WTC11 (cell line): ENCODE measurements around the gene PRPH. TPM values are rescaled to one million over a fixed set of nuclear protein-coding genes. Genes with fewer than 3 reads are reported as not detected.

Experiments
- ATF3 ChIP-seq: sonication (generic); formaldehyde crosslinking; conservative IDR thresholded peaks from 2 replicates; pipeline ENCODE4 v1.8.1; 2022; ENCODE audit warnings: mild to moderate bottlenecking, missing genetic modification reagents
- CBFB ChIP-seq: sonication (generic); formaldehyde crosslinking; IDR thresholded peaks from 2 replicates; pipeline ENCODE4 v1.8.1; 2022; ENCODE audit warnings: mild to moderate bottlenecking, low read depth, missing genetic modification reagents
- ETV6 ChIP-seq: sonication (generic); formaldehyde crosslinking; IDR thresholded peaks from 2 replicates; pipeline ENCODE4 v1.8.1; 2022; ENCODE audit warnings: mild to moderate bottlenecking, missing genetic modification reagents
- FOXK1 ChIP-seq: sonication (generic); formaldehyde crosslinking; IDR thresholded peaks from 2 replicates; pipeline ENCODE4 v1.8.0; 2022; ENCODE audit warnings: mild to moderate bottlenecking, moderate library complexity, missing genetic modification reagents
- FOXP1 ChIP-seq: sonication (generic); formaldehyde crosslinking; IDR thresholded peaks from 2 replicates; pipeline ENCODE4 v1.8.0; 2022; ENCODE audit warnings: missing genetic modification reagents, mild to moderate bottlenecking, moderate library complexity, borderline replicate concordance
- MYBL2 ChIP-seq: sonication (generic); formaldehyde crosslinking; IDR thresholded peaks from 2 replicates; pipeline ENCODE4 v1.8.1; 2023; ENCODE audit warnings: mild to moderate bottlenecking, moderate library complexity, missing genetic modification reagents
- OVOL2 ChIP-seq: fragments of 250-450 bp; sonication (Bioruptor Pico); IDR thresholded peaks from 2 replicates; pipeline ENCODE4 v1.9.0; 2021; ENCODE audit warnings: mild to moderate bottlenecking, borderline replicate concordance
- PRDM15 ChIP-seq: sonication (generic); formaldehyde crosslinking; IDR thresholded peaks from 2 replicates; pipeline ENCODE4 v1.8.0; 2022; ENCODE audit warnings: missing genetic modification reagents
- TCF7 ChIP-seq: sonication (generic); formaldehyde crosslinking; IDR thresholded peaks from 2 replicates; pipeline ENCODE4 v1.8.0; 2022; ENCODE audit warnings: mild to moderate bottlenecking, low read depth, missing genetic modification reagents, moderate library complexity
- TEAD4 ChIP-seq: sonication (generic); formaldehyde crosslinking; IDR thresholded peaks from 2 replicates; pipeline ENCODE4 v1.8.0; 2022; ENCODE audit warnings: mild to moderate bottlenecking, missing genetic modification reagents
- ZNF263 ChIP-seq: sonication (generic); formaldehyde crosslinking; IDR thresholded peaks from 2 replicates; pipeline ENCODE4 v1.8.1; 2022; ENCODE audit warnings: low read depth, mild to moderate bottlenecking, moderate library complexity, missing genetic modification reagents
- ZNF396 ChIP-seq: fragments of 250-450 bp; sonication (Bioruptor Pico); IDR thresholded peaks from 2 replicates; pipeline ENCODE4 v1.8.0; 2021; ENCODE audit warnings: mild to moderate bottlenecking, moderate library complexity, borderline replicate concordance
- ZSCAN18 ChIP-seq: fragments of 250-450 bp; sonication (Bioruptor Pico); IDR thresholded peaks from 2 replicates; pipeline ENCODE4 v2.1.2; 2022; ENCODE audit warnings: mild to moderate bottlenecking, moderate library complexity
- total RNA-seq: library from RNA; stranded (reverse); gene quantifications from 3 replicates; pipeline ENCODE4 v1.2.3, GENCODE V29; 2021
- TF ChIP-seq, protein P1 (sequence below): sonication (generic); formaldehyde crosslinking; IDR thresholded peaks from 2 replicates; pipeline ENCODE4 v1.8.1; 2023; ENCODE audit warnings: mild to moderate bottlenecking, missing genetic modification reagents, borderline replicate concordance
- TF ChIP-seq, protein P2 (sequence below): sonication (generic); formaldehyde crosslinking; IDR thresholded peaks from 2 replicates; pipeline ENCODE4 v1.8.1; 2022; ENCODE audit warnings: mild to moderate bottlenecking, missing genetic modification reagents, moderate library complexity, borderline replicate concordance

The PRPH gene
- total RNA-seq, 1 experiment from 2014 or later = 2.4 TPM

GRCh38 chr12:49342066-49342913 is 47.3 kb downstream of the PRPH start (continued):
- no peak for TF ChIP-seq ZSCAN18 (CRISPR knock-in tag)
- no peak for TF ChIP-seq ZNF263
- TF ChIP-seq, protein P1, sequence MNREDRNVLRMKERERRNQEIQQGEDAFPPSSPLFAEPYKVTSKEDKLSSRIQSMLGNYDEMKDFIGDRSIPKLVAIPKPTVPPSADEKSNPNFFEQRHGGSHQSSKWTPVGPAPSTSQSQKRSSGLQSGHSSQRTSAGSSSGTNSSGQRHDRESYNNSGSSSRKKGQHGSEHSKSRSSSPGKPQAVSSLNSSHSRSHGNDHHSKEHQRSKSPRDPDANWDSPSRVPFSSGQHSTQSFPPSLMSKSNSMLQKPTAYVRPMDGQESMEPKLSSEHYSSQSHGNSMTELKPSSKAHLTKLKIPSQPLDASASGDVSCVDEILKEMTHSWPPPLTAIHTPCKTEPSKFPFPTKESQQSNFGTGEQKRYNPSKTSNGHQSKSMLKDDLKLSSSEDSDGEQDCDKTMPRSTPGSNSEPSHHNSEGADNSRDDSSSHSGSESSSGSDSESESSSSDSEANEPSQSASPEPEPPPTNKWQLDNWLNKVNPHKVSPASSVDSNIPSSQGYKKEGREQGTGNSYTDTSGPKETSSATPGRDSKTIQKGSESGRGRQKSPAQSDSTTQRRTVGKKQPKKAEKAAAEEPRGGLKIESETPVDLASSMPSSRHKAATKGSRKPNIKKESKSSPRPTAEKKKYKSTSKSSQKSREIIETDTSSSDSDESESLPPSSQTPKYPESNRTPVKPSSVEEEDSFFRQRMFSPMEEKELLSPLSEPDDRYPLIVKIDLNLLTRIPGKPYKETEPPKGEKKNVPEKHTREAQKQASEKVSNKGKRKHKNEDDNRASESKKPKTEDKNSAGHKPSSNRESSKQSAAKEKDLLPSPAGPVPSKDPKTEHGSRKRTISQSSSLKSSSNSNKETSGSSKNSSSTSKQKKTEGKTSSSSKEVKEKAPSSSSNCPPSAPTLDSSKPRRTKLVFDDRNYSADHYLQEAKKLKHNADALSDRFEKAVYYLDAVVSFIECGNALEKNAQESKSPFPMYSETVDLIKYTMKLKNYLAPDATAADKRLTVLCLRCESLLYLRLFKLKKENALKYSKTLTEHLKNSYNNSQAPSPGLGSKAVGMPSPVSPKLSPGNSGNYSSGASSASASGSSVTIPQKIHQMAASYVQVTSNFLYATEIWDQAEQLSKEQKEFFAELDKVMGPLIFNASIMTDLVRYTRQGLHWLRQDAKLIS (CRISPR knock-in tag) = no peak
- TF ChIP-seq TEAD4 (CRISPR knock-in tag) = 0 out of 2 replicates have a peak, but pooled peaks have one; percentile 55
- TF ChIP-seq FOXP1 (CRISPR knock-in tag) = peak; percentile 83; the same call in 1 of the 2 replicates
- TF ChIP-seq ATF3 (CRISPR knock-in tag) = no peak
- TF ChIP-seq TCF7 = 0 out of 2 replicates have a peak, but pooled peaks have one; percentile 16
- peak; percentile 40; the same call in 1 of the 2 replicates for TF ChIP-seq FOXK1 (CRISPR knock-in tag)
- TF ChIP-seq CBFB (CRISPR knock-in tag) = no peak
- no peak for TF ChIP-seq OVOL2 (CRISPR knock-in tag)
- TF ChIP-seq PRDM15 (CRISPR knock-in tag) = peak; percentile 96
- peak; percentile 86 for TF ChIP-seq MYBL2 (CRISPR knock-in tag)
- TF ChIP-seq ETV6 (CRISPR knock-in tag) = no peak
- peak; percentile 30; the same call in 1 of the 2 replicates for TF ChIP-seq ZNF396 (CRISPR knock-in tag)
- TF ChIP-seq, protein P2, sequence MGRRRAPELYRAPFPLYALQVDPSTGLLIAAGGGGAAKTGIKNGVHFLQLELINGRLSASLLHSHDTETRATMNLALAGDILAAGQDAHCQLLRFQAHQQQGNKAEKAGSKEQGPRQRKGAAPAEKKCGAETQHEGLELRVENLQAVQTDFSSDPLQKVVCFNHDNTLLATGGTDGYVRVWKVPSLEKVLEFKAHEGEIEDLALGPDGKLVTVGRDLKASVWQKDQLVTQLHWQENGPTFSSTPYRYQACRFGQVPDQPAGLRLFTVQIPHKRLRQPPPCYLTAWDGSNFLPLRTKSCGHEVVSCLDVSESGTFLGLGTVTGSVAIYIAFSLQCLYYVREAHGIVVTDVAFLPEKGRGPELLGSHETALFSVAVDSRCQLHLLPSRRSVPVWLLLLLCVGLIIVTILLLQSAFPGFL (CRISPR knock-in tag) = no peak
